Stomach (tissue), 4 donors: ENCODE measurements around the gene CAMK1.

ENCODE experiments used
- POLR2A ChIP-seq, 4 donors: fragments of 450-650 bp; IDR thresholded peaks; one replicate each; pipeline ENCODE4 v1.6.1; 2016; ENCODE audit warnings: antibody characterized with exemption in 4 of 4, control low read depth in 2 of 4, mild to moderate bottlenecking in 1 of 4, moderate library complexity in 1 of 4
- POLR2AphosphoS5 ChIP-seq, 3 donors: sonication (generic); formaldehyde crosslinking; IDR thresholded peaks; one replicate each; pipeline ENCODE4 v1.6.1; 2016; ENCODE audit warnings: antibody characterized with exemption in 3 of 3
- TF ChIP-seq, protein P1 (sequence below), 7 experiments: fragments of 450-650 bp in 4 of 7; fragments of 200-600 bp in 3 of 7; sonication (generic) in 3 of 7; IDR thresholded peaks; one replicate each; pipeline ENCODE4 v1.5.1; 2016 to 2019; ENCODE audit warnings: antibody characterized with exemption in 7 of 7, control low read depth in 2 of 7, mild to moderate bottlenecking in 1 of 7

DNA sequence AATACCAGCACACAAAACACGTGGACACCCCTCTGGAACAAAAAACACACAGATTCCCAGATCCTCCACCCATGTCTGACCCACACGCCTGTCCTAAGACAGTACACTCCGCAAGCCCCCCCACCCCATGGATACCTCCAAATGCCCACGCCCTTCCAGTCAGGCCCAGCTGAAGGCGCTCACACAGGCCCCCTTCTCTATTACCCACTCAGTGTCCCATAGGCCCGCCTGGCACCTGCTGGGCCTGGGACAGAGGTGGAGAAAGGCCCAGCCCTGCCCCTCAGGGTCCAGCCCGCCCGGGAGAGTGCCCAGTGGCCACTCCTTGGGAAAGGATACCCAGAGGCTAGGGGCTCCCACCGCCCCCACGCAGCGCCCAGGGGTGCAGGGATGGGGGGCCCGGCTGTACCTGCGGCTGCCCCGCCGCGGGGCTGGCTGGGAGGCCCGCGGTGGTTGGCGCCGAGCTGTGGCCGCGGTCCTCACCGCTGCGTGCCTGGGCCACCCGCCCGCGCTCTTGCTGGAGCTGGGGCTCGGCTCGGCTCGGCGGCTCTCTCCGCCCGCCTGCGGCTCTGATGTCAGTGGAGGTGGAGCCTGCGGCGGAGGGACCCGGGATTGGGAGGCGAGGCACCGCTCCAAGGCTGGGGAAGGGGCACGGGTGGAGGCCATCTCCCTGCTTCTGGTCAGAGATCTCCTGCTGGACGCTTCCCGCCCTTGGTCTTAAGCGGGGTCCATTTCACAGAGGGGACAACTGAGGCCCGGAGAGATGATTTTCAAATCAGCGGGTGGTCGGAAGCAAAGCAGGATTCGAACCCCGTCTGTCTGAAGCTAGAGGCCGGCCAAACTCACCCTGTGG is at the start of gene CAMK1:
- TF ChIP-seq, protein P1, sequence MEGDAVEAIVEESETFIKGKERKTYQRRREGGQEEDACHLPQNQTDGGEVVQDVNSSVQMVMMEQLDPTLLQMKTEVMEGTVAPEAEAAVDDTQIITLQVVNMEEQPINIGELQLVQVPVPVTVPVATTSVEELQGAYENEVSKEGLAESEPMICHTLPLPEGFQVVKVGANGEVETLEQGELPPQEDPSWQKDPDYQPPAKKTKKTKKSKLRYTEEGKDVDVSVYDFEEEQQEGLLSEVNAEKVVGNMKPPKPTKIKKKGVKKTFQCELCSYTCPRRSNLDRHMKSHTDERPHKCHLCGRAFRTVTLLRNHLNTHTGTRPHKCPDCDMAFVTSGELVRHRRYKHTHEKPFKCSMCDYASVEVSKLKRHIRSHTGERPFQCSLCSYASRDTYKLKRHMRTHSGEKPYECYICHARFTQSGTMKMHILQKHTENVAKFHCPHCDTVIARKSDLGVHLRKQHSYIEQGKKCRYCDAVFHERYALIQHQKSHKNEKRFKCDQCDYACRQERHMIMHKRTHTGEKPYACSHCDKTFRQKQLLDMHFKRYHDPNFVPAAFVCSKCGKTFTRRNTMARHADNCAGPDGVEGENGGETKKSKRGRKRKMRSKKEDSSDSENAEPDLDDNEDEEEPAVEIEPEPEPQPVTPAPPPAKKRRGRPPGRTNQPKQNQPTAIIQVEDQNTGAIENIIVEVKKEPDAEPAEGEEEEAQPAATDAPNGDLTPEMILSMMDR (IDR thresholded peaks at IDR 0.05), result no peak
- TF ChIP-seq POLR2AphosphoS5 (IDR thresholded peaks at IDR 0.05) (peak; percentile 36 to 89 (median 83)), POLR2A (IDR thresholded peaks at IDR 0.05) (no peak)
